Measurements from ENCODE around the gene ATP8A1. TPM values are rescaled to one million over a fixed set of nuclear protein-coding genes. Genes with fewer than 3 reads are reported as not detected.
"Not testable (repeated sequence)": the region's sequence is repeated elsewhere in the genome, so short reads cannot be mapped to it uniquely, and the experiment has no call there.

The ATP8A1 gene
- total RNA-seq, 1 donor from 2014 or later, result 2.6 TPM

DNA sequence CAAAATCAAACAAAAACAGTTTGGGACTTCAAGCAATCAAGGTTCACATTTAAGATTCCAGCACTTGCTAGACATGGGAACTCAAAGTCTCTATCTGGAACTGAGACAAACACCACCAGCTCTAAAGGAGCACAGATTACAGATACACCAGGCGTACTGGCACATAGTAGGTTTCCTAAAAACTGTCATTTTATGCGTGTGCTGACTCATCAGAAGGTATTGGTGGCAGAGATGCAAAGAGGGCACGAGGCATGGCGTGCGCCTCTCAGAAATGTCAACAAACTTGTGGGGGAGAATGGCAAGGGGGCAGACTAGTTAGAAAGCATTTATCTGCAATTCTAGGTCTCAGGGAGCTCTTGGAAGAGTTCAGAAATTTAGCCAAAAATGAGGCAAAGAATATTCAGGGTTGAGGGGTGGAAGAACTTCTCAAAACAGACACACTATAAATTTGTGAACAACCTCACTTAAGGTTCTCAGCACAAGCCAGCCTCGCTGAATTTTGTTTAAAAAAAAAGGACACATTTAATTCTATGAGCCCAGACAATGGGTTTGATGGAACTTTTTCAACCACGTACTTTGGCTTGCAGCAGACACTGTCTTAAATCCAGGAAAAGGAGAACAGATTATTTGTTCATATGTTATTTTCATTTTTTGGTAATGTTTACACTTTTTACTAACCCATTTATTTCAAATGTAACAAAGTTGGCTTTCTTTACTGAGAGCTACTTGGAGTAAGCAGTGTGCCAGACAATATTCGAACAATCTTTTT is 159.6 kb downstream of the ATP8A1 start:
- no peak for ATAC-seq

- no peak for ATAC-seq
Observed at GRCh38 chr4:42492962-42493361, 163.9 kb downstream of the ATP8A1 start.

DNA sequence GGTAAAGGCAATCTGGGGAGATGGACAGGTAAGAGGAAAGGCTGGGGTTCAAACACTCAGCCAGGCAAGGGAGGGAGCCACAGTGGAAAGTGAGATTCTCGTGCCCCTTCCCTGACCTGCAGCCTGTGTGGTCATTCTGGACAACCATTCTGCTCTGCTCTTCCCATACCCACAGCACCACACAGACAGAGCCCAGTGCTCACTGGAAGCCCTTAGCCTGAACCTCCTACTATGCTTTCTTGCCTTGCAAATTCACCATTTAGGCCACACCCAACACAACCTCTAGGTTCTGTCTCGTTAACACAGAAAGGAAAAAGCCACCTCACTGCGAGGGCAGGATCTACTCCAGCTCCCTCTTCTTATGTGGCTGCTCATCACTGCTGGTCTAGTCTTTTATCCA is 166.9 kb downstream of the ATP8A1 start:
- no peak for ATAC-seq

DNA sequence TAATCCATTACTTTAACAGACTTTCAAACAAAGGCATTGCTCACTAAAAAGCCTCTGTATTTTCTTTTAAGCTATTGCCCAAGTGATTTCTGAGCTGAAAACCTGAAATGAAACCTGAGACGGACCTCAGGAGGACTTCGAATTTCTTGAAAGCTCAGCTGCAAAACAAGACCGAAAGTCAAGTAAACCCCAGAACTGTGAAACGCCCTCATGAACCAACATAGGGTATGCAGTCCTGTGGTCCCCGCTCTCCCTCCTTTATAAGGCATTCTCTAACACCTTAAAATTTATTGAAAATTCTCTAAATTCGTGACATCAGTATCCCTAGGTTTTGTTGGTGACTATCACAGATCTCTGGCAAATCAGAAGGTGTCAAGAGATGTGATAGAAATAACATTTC is 167.8 kb downstream of the ATP8A1 start:
- no peak for ATAC-seq

DNA sequence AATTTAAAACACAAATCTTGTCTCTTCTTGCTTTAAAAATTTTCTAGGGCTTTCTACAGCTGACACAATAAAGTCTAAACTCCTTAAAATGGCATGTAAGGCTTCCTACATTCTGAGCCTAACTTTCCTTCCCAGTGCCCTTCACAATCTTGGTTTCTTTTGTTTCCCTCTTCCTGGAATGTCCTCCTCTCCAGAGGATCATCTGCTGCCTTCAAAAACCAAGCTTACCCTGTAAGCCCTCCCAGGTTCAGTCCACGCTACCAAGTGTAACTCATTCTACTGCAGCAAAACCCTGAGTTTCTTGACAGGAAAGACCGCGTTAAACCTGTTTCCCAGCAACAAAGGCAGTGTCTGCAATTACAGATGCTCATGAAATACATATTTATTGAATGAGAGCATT is 168.4 kb downstream of the ATP8A1 start:
- ATAC-seq, result no peak

- ATAC-seq, result no peak
Observed at GRCh38 chr4:42488114-42488513, 168.8 kb downstream of the ATP8A1 start.

DNA sequence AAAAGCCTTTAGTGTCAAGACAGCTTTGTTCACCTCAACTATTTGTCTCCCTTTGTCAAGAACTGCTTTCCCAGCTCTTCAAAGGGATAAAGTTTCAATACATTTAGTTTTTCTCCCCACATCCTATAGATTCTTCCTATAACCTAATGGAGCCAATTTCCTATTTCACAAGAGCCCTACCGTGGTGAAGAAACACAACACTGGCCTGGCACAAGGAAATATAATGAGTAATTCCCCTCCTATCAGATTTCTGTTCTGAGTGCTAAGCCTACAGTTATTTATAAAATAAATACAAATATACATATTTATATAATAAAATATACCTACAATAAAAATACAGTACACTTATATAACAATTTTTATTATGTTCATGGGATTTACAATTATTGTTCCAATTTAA is 169.7 kb downstream of the ATP8A1 start:
- no peak for ATAC-seq

DNA sequence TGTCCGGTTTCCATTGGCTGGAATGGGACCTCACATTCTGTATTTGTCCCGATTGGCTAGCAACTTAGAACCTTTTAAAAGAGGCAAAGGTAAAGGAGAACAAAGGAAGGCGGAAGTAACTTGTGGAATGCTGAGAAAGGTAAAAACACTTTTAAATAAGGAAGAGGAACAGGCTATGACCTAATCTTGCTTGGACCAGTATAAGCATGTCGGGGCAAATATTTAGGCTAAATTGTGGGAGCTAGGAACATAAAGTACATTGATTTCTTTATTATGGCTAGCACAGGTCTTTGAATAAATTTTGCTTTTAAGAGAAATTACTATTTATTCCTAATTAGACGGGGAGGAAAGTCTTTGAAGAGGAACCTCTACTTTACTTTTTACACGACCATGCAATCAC is 170.7 kb downstream of the ATP8A1 start:
- not testable (repeated sequence) for ATAC-seq

DNA sequence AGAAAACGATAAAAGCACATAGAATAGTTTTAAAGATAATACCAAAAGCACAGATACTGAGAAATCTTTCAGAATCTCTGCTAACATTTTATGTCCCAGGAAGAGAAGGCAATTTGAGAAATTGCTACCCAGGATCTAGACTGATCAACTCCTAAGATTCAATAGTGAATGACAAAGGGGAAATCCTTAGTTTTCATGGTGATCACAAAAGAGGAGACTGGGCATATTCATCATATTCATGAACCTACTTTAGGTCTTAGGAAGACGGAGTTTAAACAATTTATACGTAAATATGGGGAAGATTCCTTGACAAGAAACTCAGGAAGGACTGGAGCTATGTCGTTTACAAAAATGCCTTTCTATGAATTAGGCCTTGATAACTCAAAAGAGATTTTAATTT is 172.3 kb downstream of the ATP8A1 start:
- no peak for ATAC-seq

DNA sequence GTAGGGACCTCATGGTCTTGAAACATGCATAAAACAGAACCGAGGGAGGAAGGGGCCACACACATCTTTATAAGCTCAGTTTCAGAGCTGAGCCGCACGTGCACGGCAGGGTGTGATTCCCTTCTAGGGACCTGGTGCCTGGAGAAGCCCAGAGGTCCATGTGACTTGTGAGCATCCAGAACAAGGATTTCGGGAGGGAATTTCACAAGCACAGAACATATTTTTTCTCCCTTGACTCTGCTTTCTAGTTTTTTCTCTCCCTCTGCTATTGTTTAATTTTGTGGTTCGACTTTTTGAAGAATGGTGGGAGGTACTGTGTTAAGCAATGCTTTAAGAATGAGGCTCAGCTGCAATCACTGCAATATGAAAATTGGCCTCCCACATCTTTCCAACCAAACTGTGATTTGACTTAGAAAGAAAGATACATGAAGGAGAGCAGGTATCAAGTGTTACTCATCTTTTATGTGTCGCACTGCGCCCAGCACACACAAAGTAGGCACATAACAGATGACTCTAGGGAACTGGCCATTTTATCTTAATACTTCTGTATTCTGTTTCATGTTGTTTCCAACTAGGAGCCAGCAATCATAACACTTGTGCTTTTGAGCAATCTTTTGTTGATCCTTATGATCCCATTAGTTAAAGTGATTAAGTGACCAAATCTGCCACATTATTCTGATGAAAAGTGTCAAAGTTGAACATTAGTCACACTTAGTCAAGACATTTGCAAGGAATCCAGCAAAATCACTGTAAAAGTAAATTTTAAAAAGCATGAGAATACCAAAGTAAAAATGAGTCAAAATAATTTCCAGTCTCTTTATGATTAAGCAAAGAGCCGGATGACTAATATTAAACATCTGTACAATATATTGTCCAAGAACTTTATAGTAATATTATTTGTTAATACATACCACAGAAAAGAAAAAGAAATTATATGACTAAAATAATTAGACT is 173.2 kb downstream of the ATP8A1 start:
- no peak for ATAC-seq

- no peak for ATAC-seq
Observed at GRCh38 chr4:42482516-42483327, 174.2 kb downstream of the ATP8A1 start.

DNA sequence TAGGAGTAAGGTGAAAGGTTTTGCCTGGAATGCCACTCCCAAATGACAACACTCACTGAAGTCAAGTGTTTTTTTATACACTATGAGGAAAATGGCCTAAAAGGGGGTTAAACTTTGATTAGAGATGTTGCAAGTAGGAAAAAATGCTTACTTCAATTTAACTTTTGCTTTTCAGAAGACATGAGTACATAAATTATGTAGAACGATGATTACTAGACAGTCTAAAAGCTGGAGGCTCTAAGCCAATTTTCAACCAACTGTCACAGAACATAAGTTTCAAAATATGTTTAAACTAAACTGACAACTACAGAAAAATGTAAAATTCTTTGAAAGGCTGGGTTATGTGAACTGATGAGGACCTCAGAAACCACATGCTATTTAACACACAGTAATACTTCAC is 176.2 kb downstream of the ATP8A1 start:
- no peak for ATAC-seq

- no peak for ATAC-seq
Observed at GRCh38 chr4:42480281-42480680, 176.6 kb downstream of the ATP8A1 start.

DNA sequence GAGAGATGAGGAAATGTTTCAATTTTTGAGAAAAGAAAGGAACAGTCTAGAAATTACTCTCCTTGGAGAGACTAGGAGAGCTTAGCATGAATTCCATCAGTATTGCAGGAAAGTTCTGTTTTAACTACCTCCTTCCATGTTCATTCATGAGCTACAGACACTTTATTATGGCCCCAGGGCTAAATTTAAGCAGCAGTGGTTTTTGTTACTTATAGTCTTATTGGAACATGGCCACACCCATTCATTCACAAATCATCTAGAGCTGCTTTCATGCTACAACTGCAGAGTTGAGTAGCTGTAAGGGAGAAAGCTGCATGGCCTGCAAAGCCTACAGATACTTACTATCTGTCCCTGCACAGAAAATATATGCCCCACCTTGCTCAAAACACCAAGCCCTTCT is 178.0 kb downstream of the ATP8A1 start:
- ATAC-seq, result no peak

GRCh38 chr4:42478509-42478908 is 178.4 kb downstream of the ATP8A1 start:
- no peak for ATAC-seq

GRCh38 chr4:42474406-42474805 is 182.5 kb downstream of the ATP8A1 start:
- ATAC-seq, result no peak

DNA sequence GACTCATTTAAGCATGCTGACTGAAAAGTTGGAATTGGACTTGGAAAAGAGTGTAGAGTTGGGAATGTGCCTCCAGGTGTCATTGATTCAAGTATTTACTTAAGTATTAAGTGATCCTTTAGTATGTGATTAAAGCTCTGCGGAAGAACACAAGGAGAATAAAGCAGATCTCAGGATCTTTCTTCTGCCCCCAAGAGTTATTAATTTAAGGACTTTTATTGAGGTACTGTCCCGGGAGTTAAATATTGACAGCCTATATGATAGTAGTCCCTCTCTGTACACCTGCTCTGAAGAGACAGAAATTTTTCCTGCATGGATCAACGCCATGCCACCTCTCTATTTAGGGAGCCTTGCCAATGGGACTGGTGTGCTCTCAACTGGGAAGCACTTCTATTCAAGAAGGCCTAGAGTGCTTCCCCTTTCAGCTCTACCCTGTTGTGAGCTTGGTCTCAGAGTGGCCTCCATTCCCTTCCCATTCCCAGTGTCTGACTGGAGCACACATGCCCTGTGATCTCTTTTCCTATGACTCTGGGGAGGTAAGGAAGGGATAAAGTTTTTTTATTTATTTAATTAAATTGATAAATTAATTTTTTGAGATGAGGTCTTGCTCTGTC is 183.7 kb downstream of the ATP8A1 start:
- no peak for ATAC-seq

- no peak for ATAC-seq
Observed at GRCh38 chr4:42471896-42472295, 185.0 kb downstream of the ATP8A1 start.

- no peak for ATAC-seq
Observed at GRCh38 chr4:42470023-42470422, 186.9 kb downstream of the ATP8A1 start.

GRCh38 chr4:42467777-42468176 is 189.1 kb downstream of the ATP8A1 start:
- not testable (repeated sequence) for ATAC-seq

DNA sequence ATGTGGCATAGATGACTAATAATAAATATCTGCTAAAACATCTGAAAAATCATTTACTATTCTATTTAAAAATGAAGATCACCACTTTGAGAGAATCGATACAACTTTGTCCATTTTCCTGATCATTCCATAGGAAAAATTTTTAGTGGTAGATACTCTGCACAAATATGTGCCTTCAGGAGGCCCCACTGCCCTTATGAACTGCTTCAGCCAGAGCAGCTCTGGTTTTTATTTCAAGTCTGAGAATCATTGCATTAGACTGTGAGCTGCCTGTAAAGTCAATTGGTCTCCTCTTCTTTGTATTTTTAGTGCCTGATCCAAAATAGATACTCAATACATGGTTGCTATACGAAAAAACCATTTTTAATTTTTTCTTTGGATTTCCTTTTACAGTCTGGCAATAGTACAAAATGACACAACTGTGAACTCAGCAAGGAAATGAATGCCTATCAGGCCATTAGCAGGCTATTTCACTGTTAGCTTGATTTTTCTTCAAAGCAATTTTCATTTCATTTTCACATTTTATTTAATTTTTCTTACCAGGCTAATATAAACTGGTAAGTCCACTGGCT is 190.5 kb downstream of the ATP8A1 start:
- ATAC-seq, result no peak

- no peak for ATAC-seq
Observed at GRCh38 chr4:42464550-42465094, 192.3 kb downstream of the ATP8A1 start.
